Measurements from ENCODE around the gene PARP16. TPM values are rescaled to one million over a fixed set of nuclear protein-coding genes. Genes with fewer than 3 reads are reported as not detected.

PARP16 gene
- total RNA-seq, 1 donor from 2014 or later: 12.8 TPM

DNA sequence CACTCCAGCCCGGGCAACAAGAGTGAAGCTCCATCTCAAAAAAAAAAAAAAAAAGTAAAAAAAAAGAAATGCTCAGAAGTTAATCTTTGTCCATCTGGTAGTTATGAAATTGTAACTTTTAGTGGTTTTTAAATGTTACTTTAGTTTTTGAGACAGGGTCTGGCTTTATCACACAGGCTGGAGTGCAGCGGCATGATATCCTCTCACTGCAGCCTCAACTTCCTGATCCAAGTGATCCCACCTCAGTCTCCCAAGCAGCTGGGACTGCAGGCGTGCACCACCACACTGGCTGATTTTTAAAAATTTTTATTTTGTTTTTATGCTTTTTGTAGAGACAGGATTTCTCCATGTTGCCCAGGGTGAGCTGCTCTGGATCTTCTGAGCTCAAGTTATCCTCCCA lies 19.1 kb upstream of the PARP16 start:
- Histone ChIP-seq H3K9me3 (no peaks in the 10 kb centered on the region), H3K27ac (no peak overlapping the region), H3K27me3 (no peaks in the 10 kb centered on the region), H3K36me3 (no peaks in the 10 kb centered on the region), H3K4me3 (no peak overlapping the region), H3K4me1 (peaks cover 13% of the 10 kb centered on the region)
- no peak for DNase-seq (ENCODE audit: extremely low spot score in 2 of 2)
- intact Hi-C loops (cut with DNase I): no loop called here
- TF ChIP-seq, protein P1, sequence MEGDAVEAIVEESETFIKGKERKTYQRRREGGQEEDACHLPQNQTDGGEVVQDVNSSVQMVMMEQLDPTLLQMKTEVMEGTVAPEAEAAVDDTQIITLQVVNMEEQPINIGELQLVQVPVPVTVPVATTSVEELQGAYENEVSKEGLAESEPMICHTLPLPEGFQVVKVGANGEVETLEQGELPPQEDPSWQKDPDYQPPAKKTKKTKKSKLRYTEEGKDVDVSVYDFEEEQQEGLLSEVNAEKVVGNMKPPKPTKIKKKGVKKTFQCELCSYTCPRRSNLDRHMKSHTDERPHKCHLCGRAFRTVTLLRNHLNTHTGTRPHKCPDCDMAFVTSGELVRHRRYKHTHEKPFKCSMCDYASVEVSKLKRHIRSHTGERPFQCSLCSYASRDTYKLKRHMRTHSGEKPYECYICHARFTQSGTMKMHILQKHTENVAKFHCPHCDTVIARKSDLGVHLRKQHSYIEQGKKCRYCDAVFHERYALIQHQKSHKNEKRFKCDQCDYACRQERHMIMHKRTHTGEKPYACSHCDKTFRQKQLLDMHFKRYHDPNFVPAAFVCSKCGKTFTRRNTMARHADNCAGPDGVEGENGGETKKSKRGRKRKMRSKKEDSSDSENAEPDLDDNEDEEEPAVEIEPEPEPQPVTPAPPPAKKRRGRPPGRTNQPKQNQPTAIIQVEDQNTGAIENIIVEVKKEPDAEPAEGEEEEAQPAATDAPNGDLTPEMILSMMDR (IDR thresholded peaks at IDR 0.05): no peak
- TF ChIP-seq POLR2A (IDR thresholded peaks at IDR 0.05): no peak
- TF ChIP-seq POLR2AphosphoS5 (IDR thresholded peaks at IDR 0.05; ENCODE audit: insufficient read depth in 1 of 2, low read depth in 1 of 2): no peak

DNA sequence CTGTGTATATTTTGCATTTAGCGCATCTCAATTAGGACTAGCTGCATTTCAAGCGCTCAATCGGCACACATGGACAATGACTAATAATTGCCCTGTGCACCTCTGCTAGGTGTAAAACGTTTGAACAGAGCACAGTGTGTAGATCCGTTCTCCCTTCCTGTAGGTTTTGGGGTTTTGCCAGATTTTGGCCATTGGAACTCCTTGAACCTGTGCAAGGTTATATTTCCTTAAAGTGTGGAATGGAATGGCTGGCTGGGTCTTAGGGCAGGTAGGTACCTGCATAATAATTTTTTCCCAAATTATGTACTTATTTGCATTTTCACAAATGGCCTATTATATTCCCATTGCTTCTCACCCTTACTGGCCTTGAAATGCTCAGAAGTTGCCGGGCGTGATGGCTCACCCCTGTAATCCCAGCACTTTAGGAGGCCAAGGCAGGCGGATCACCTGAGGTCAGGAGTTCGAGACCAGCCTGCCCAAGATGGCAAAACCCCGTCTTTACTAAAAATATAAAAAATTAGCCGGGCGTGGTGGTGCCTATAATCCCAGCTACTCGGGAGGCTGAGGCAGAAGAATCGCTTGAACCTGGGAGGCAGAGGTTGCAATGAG lies 18.6 kb upstream of the PARP16 start:
- Histone ChIP-seq H3K4me1 (peaks cover 13% of the 10 kb centered on the region), H3K4me3 (peak overlapping the region; percentile 21 to 50), H3K36me3 (no peaks in the 10 kb centered on the region), H3K9me3 (no peaks in the 10 kb centered on the region), H3K27me3 (no peaks in the 10 kb centered on the region), H3K27ac (peak overlapping the region; percentile 85)
- DNase-seq (ENCODE audit: extremely low spot score in 2 of 2): no peak
- intact Hi-C loops (cut with DNase I): no loop called here
- TF ChIP-seq POLR2A (IDR thresholded peaks at IDR 0.05) (no peak), POLR2AphosphoS5 (IDR thresholded peaks at IDR 0.05; ENCODE audit: insufficient read depth in 1 of 2, low read depth in 1 of 2) (no peak)
- TF ChIP-seq, protein P1 (IDR thresholded peaks at IDR 0.05): no peak

DNA sequence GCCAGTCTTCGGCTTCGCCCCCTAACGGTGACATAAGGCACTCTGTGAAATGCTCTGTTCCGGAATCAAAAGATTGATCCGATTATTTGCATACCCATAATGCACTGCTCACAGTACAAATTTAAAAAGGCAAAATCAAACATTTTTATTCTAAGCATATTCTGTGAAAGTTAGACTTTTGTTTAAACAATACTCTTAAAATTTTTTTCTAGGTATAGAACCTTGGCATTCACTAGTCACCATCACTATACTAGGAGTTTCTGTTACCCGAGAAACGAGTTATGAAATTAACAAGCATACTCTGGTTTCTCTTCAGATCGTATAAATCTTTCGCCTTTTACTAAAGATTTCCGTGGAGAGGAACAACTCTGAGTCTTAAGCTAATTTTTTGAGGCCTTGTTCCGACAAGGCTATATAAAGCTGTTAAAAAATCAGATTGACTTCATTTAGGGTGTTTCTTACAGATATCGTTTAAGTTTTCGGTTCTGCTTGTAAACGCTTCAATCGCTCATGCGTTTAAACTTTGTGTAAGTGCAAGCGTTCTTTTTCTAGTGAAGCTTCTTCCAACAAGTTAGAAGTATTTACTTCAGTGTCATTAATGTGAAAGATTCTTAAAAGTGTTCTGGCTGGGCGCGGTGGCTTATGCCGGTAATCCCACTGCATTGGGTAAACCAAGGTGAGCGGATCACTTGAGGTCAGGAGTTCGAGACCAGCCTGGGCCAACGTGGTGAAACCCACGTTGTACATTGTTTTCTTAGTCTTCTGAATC lies 17.9 kb upstream of the PARP16 start, which contains the start of gene RNU5B-1:
RNU5B-1 (plus strand) TSS at position 297 of the 769 bp plus-strand sequence.
- H3K9me3 ChIP-seq: no peaks in the 10 kb centered on the region
- H3K4me1 ChIP-seq: peaks cover 13% of the 10 kb centered on the region
- no peaks in the 10 kb centered on the region for H3K36me3 ChIP-seq
- TF ChIP-seq, protein P1 (IDR thresholded peaks at IDR 0.05): peak in 1 of 3 experiments; percentile 87
- TF ChIP-seq POLR2A (IDR thresholded peaks at IDR 0.05): peak in 1 of 2 donors; percentile 93
- TF ChIP-seq POLR2AphosphoS5 (IDR thresholded peaks at IDR 0.05; ENCODE audit: insufficient read depth in 1 of 2, low read depth in 1 of 2): peak; percentile 72 to 92
- H3K27me3 ChIP-seq: no peaks in the 10 kb centered on the region
- intact Hi-C loops (cut with DNase I): no loop called here
- peak within 1 kb of the TSS; percentile 50 to 55 for H3K4me3 ChIP-seq
- DNase-seq (ENCODE audit: extremely low spot score in 2 of 2): no peak
- H3K27ac ChIP-seq: peak within 1 kb of the TSS; percentile 85

DNA sequence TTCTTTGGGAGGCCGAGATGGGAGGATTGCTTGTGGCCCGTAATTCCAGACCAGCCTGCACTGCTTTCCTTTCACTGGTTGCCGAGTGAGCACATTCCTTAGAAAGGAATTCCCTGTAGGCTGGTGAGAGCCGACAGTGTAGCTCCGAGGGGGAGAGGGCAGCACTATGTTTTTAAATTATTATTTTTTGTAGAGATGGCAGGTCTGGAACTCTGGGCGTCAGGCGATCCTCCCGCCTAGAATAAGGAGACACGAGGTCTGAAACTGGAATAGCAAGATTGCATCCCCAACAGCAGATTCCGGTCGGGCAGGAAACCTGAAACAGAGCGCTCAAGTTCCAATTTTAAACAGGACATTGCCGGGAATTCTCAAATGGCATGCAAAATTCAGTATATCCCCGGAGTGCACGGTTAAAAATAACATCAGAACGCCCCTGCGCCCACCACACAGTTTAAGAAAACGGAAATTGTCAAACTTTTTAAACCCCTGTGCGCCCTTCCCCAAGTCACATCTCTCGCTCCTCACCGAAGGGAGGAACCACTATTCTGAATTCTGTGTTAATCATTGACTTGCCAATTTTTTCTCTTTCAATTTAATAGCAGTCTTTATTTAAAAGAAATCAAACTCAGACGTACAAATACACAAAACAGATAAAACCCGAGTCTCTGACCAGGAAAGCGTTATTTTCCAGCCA lies 17.2 kb upstream of the PARP16 start:
- H3K4me3 ChIP-seq: peak overlapping the region; percentile 50 to 55
- peak overlapping the region; percentile 85 for H3K27ac ChIP-seq
- no peaks in the 10 kb centered on the region for H3K36me3 ChIP-seq
- no peak for DNase-seq (ENCODE audit: extremely low spot score in 2 of 2)
- peaks cover 13% of the 10 kb centered on the region for H3K4me1 ChIP-seq
- no peaks in the 10 kb centered on the region for H3K9me3 ChIP-seq
- H3K27me3 ChIP-seq: no peaks in the 10 kb centered on the region
- intact Hi-C loops (cut with DNase I): no loop called here
- TF ChIP-seq POLR2AphosphoS5 (IDR thresholded peaks at IDR 0.05; ENCODE audit: insufficient read depth in 1 of 2, low read depth in 1 of 2): no peak
- TF ChIP-seq, protein P1 (IDR thresholded peaks at IDR 0.05): peak in 1 of 3 experiments; percentile 75

All from vagina (tissue), 2 donors.